ENCODE measurements around the gene PDE9A.

PDE9A gene
- long read RNA-seq, partial matches to known transcripts, result 0 of 2 reads
- long read RNA-seq, other reads (novel, unspliced or antisense), result 2 of 2 reads

GRCh38 chr21:42653231-42654061 lies at the start of gene PDE9A:
PDE9A (plus strand) TSS chr21:42653621; CDS start chr21:42653815, 194 bp downstream.
- Histone ChIP-seq H3K27me3 (ENCODE audit: insufficient read depth, poor library complexity, severe bottlenecking) (peaks cover 39% of the 10 kb centered on the region), H3K27ac (replicated peaks) (no peak within 1 kb of the TSS), H3K4me3 (replicated peaks; ENCODE audit: insufficient read depth, low read length) (no peak within 1 kb of the TSS)
- TF ChIP-seq, protein P1, sequence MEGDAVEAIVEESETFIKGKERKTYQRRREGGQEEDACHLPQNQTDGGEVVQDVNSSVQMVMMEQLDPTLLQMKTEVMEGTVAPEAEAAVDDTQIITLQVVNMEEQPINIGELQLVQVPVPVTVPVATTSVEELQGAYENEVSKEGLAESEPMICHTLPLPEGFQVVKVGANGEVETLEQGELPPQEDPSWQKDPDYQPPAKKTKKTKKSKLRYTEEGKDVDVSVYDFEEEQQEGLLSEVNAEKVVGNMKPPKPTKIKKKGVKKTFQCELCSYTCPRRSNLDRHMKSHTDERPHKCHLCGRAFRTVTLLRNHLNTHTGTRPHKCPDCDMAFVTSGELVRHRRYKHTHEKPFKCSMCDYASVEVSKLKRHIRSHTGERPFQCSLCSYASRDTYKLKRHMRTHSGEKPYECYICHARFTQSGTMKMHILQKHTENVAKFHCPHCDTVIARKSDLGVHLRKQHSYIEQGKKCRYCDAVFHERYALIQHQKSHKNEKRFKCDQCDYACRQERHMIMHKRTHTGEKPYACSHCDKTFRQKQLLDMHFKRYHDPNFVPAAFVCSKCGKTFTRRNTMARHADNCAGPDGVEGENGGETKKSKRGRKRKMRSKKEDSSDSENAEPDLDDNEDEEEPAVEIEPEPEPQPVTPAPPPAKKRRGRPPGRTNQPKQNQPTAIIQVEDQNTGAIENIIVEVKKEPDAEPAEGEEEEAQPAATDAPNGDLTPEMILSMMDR (IDR thresholded peaks at IDR 0.05; ENCODE audit: insufficient read depth, low read length), result no peak
- TF ChIP-seq GABPA (IDR thresholded peaks at IDR 0.05; ENCODE audit: low read depth) (no peak), SPI1 (IDR thresholded peaks at IDR 0.05; ENCODE audit: borderline replicate concordance, low read depth) (no peak), POLR2AphosphoS5 (IDR thresholded peaks at IDR 0.05; ENCODE audit: low read depth) (no peak)
- TF ChIP-seq, protein P2, sequence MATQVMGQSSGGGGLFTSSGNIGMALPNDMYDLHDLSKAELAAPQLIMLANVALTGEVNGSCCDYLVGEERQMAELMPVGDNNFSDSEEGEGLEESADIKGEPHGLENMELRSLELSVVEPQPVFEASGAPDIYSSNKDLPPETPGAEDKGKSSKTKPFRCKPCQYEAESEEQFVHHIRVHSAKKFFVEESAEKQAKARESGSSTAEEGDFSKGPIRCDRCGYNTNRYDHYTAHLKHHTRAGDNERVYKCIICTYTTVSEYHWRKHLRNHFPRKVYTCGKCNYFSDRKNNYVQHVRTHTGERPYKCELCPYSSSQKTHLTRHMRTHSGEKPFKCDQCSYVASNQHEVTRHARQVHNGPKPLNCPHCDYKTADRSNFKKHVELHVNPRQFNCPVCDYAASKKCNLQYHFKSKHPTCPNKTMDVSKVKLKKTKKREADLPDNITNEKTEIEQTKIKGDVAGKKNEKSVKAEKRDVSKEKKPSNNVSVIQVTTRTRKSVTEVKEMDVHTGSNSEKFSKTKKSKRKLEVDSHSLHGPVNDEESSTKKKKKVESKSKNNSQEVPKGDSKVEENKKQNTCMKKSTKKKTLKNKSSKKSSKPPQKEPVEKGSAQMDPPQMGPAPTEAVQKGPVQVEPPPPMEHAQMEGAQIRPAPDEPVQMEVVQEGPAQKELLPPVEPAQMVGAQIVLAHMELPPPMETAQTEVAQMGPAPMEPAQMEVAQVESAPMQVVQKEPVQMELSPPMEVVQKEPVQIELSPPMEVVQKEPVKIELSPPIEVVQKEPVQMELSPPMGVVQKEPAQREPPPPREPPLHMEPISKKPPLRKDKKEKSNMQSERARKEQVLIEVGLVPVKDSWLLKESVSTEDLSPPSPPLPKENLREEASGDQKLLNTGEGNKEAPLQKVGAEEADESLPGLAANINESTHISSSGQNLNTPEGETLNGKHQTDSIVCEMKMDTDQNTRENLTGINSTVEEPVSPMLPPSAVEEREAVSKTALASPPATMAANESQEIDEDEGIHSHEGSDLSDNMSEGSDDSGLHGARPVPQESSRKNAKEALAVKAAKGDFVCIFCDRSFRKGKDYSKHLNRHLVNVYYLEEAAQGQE (IDR thresholded peaks at IDR 0.05; ENCODE audit: insufficient replicate concordance, low read depth), result no peak
- DNase-seq (ENCODE audit: low read depth in 1 of 2, low spot score in 1 of 2), result no peak

GRCh38 chr21:42607102-42607501 lies 46.3 kb upstream of the PDE9A start:
- no peak for DNase-seq (ENCODE audit: low read depth in 1 of 2, low spot score in 1 of 2)
- TF ChIP-seq, protein P1 (IDR thresholded peaks at IDR 0.05; ENCODE audit: insufficient read depth, low read length), result no peak
- TF ChIP-seq POLR2AphosphoS5 (IDR thresholded peaks at IDR 0.05; ENCODE audit: low read depth) (no peak), SPI1 (IDR thresholded peaks at IDR 0.05; ENCODE audit: borderline replicate concordance, low read depth) (no peak), GABPA (IDR thresholded peaks at IDR 0.05; ENCODE audit: low read depth) (no peak)
- TF ChIP-seq, protein P2 (IDR thresholded peaks at IDR 0.05; ENCODE audit: insufficient replicate concordance, low read depth), result no peak
- no peak overlapping the region for H3K27ac ChIP-seq (replicated peaks)
- H3K27me3 ChIP-seq (ENCODE audit: insufficient read depth, poor library complexity, severe bottlenecking), result no peaks in the 10 kb centered on the region
- no peak overlapping the region for H3K4me3 ChIP-seq (replicated peaks; ENCODE audit: insufficient read depth, low read length)

DNA sequence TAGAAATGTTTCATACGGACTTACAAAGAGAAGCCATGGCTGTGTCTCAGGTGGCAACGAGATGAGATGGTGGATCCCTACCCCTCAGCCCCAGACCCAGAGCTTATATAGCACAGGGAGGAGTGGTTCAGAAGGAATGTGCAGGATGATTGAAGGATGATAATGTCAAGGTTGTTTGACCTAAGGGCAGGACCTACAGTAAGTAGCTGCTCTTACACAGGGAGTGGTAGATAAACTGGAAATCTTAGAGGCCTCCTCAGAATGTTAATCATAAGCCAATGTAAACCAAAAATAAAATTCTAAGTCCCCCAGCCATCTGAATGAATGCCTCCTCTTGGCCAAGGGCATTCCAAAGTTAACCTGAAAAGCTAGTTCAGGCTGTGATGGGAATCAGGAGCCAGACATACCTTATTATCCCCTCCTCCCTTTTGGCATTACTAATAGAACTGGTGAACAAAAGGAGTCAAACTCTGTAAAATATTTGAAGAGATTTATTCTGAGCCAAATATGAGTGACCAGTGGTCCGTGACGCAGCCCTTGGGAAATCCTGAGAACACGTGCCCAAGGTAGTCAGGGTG lies 45.8 kb upstream of the PDE9A start:
- TF ChIP-seq, protein P1 (IDR thresholded peaks at IDR 0.05; ENCODE audit: insufficient read depth, low read length), result no peak
- no peak for TF ChIP-seq POLR2AphosphoS5 (IDR thresholded peaks at IDR 0.05; ENCODE audit: low read depth)
- no peak for TF ChIP-seq GABPA (IDR thresholded peaks at IDR 0.05; ENCODE audit: low read depth)
- no peak for TF ChIP-seq SPI1 (IDR thresholded peaks at IDR 0.05; ENCODE audit: borderline replicate concordance, low read depth)
- TF ChIP-seq, protein P2 (IDR thresholded peaks at IDR 0.05; ENCODE audit: insufficient replicate concordance, low read depth), result no peak
- no peak for DNase-seq (ENCODE audit: low read depth in 1 of 2, low spot score in 1 of 2)
- Histone ChIP-seq H3K27ac (replicated peaks) (no peak overlapping the region), H3K27me3 (ENCODE audit: insufficient read depth, poor library complexity, severe bottlenecking) (no peaks in the 10 kb centered on the region), H3K4me3 (replicated peaks; ENCODE audit: insufficient read depth, low read length) (no peak overlapping the region)
